ENCODE data around the gene PAMR1. TPM values are rescaled to one million over a fixed set of nuclear protein-coding genes. Genes with fewer than 3 reads are reported as not detected.

PAMR1 gene
- total and polyA plus RNA-seq, 10 of the 15 experiments (the other 5 are each of a cell fraction or from before 2014, with no cell fraction given): 0.04 TPM; not detected in 9

- 10% methylated on average over 3 of the region's 3 CpGs for WGBS (ENCODE audit: insufficient coverage, insufficient replicate concordance, low lambda C conversion rate, missing lambda C conversion rate)
- Histone ChIP-seq H3K4me2 (ENCODE audit: control insufficient read depth, insufficient read depth) (no peak overlapping the region), H3K27ac (ENCODE audit: control insufficient read depth, insufficient read depth) (no peak overlapping the region), H3K36me3 (ENCODE audit: control insufficient read depth in 2 of 2, insufficient read depth in 2 of 2, low read length in 1 of 2) (no peaks in the 10 kb centered on the region), H3K4me1 (ENCODE audit: control insufficient read depth, insufficient read depth, low read length) (no peaks in the 10 kb centered on the region), H3K4me3 (no peak overlapping the region), H3K79me2 (ENCODE audit: control insufficient read depth, insufficient read depth, low read length) (no peaks in the 10 kb centered on the region), H3K9me3 (replicated peaks; ENCODE audit: control insufficient read depth, insufficient read depth, low read length) (no peaks in the 10 kb centered on the region; the same call in 2 of the 3 replicates), H3K9ac (ENCODE audit: control insufficient read depth, insufficient read depth, low read length) (no peak overlapping the region), H2AFZ (ENCODE audit: control insufficient read depth, low read depth, low read length) (no peak overlapping the region), H3K27me3 (replicated peaks in 1 of 2; ENCODE audit: control insufficient read depth in 2 of 2, insufficient read depth in 2 of 2, low read length in 1 of 2) (no peaks in the 10 kb centered on the region; a peak in 2 of 4 replicates), H4K20me1 (ENCODE audit: control insufficient read depth, insufficient read depth) (no peaks in the 10 kb centered on the region)
- ChIA-PET CTCF (no interaction called here), SMC1A (ENCODE audit: uncharacterized antibody, unreplicated experiment) (no interaction called here), POLR2A (no interaction called here), RAD21 (ENCODE audit: unreplicated experiment) (no interaction called here)
- TF ChIP-seq ZBED1 (IDR thresholded peaks at IDR 0.05; ENCODE audit: borderline replicate concordance): no peak
- in situ Hi-C loops (cut with MboI): no loop called here
- DNase-seq (ENCODE audit: low read depth, low spot score) (no peak), ATAC-seq (no peak), FAIRE-seq (no peak)
- intact Hi-C loops (cut with micrococcal nuclease; ENCODE audit: unreplicated experiment): no loop called here
- BruUV-seq (replicated peaks): no TSS peak
These were observed 46.3 kb upstream of the PAMR1 start for GRCh38 chr11:35571696-35572095.

- ATAC-seq: no peak
- Histone ChIP-seq H3K79me2 (ENCODE audit: control insufficient read depth, insufficient read depth, low read length) (no peaks in the 10 kb centered on the region), H3K9me3 (replicated peaks; ENCODE audit: control insufficient read depth, insufficient read depth, low read length) (no peaks in the 10 kb centered on the region; the same call in 2 of the 3 replicates), H3K4me3 (no peak overlapping the region), H2AFZ (ENCODE audit: control insufficient read depth, low read depth, low read length) (no peak overlapping the region), H3K4me2 (ENCODE audit: control insufficient read depth, insufficient read depth) (no peak overlapping the region), H3K4me1 (ENCODE audit: control insufficient read depth, insufficient read depth, low read length) (no peaks in the 10 kb centered on the region), H3K9ac (ENCODE audit: control insufficient read depth, insufficient read depth, low read length) (no peak overlapping the region), H3K27ac (ENCODE audit: control insufficient read depth, insufficient read depth) (no peak overlapping the region), H4K20me1 (ENCODE audit: control insufficient read depth, insufficient read depth) (no peaks in the 10 kb centered on the region), H3K36me3 (ENCODE audit: control insufficient read depth in 2 of 2, insufficient read depth in 2 of 2, low read length in 1 of 2) (no peaks in the 10 kb centered on the region), H3K27me3 (replicated peaks in 1 of 2; ENCODE audit: control insufficient read depth in 2 of 2, insufficient read depth in 2 of 2, low read length in 1 of 2) (no peaks in the 10 kb centered on the region; a peak in 2 of 4 replicates)
- WGBS (ENCODE audit: insufficient coverage, insufficient replicate concordance, low lambda C conversion rate, missing lambda C conversion rate): 0% methylated on average over 1 of the region's 1 CpG
- no peak for DNase-seq (ENCODE audit: low read depth, low spot score)
- BruUV-seq (replicated peaks): no TSS peak
- ChIA-PET SMC1A (ENCODE audit: uncharacterized antibody, unreplicated experiment) (no interaction called here), RAD21 (ENCODE audit: unreplicated experiment) (no interaction called here), POLR2A (no interaction called here), CTCF (no interaction called here)
- TF ChIP-seq TCF3 (IDR thresholded peaks at IDR 0.05; ENCODE audit: borderline replicate concordance, insufficient read depth, low read depth, low read length): no peak
- no peak for TF ChIP-seq FOXK2 (IDR thresholded peaks at IDR 0.05)
- TF ChIP-seq EGR1 (IDR thresholded peaks at IDR 0.05; ENCODE audit: borderline replicate concordance in 1 of 2, low read depth in 2 of 2, low read length in 2 of 2): no peak
- TF ChIP-seq CREM (IDR thresholded peaks at IDR 0.05; ENCODE audit: low read depth): no peak
- TF ChIP-seq EP300 (IDR thresholded peaks at IDR 0.05; ENCODE audit: borderline replicate concordance in 1 of 2, control insufficient read depth in 1 of 2, low read depth in 2 of 2, low read length in 2 of 2): no peak
- no peak for TF ChIP-seq JUNB (IDR thresholded peaks at IDR 0.05)
- TF ChIP-seq BHLHE40 (IDR thresholded peaks at IDR 0.05; ENCODE audit: borderline replicate concordance in 1 of 2, low read depth in 2 of 2, low read length in 1 of 2): no peak
- no peak for TF ChIP-seq HDAC2 (IDR thresholded peaks at IDR 0.05)
- TF ChIP-seq SPI1 (IDR thresholded peaks at IDR 0.05; ENCODE audit: borderline replicate concordance, insufficient read depth, low read depth, low read length): no peak
- no peak for TF ChIP-seq CEBPZ (IDR thresholded peaks at IDR 0.05; ENCODE audit: low read depth, low read length)
- no peak for TF ChIP-seq IRF4 (IDR thresholded peaks at IDR 0.05; ENCODE audit: low read depth, low read length)
- TF ChIP-seq YBX1 (IDR thresholded peaks at IDR 0.05): no peak
- no peak for TF ChIP-seq ETV6 (conservative IDR thresholded peaks at IDR 0.05 in 1 of 2, IDR thresholded peaks at IDR 0.05 in 1 of 2; ENCODE audit: borderline replicate concordance in 1 of 2, low read depth in 1 of 2)
- no peak for TF ChIP-seq NFYA (IDR thresholded peaks at IDR 0.05; ENCODE audit: borderline replicate concordance, low read depth, low read length)
- intact Hi-C loops (cut with micrococcal nuclease; ENCODE audit: unreplicated experiment): no loop called here
- no peak for FAIRE-seq
- in situ Hi-C loops (cut with MboI): no loop called here
These were observed 42.5 kb upstream of the PAMR1 start for GRCh38 chr11:35567737-35568465.
